Mesothelial cell of epicardium (in vitro differentiated cells): Measurements from ENCODE around the gene CAPN12. TPM values are rescaled to one million over a fixed set of nuclear protein-coding genes. Genes with fewer than 3 reads are reported as not detected.

Experiments used
- DNase-seq, 2 experiments: peaks; one replicate each; pipeline ENCODE4 v3.0.0; 2021; ENCODE audit warnings: low spot score in 2 of 2; ENCODE audit not compliant: unreplicated experiment in 2 of 2
- H3K27ac Mint-ChIP-seq: 2 replicates; pipeline ENCODE4 v1.8.0; 2021; ENCODE audit warnings: mixed read lengths
- H3K27me3 Mint-ChIP-seq: 2 replicates; pipeline ENCODE4 v1.8.0; 2021; ENCODE audit warnings: low read depth, mixed read lengths
- H3K36me3 Mint-ChIP-seq: 2 replicates; pipeline ENCODE4 v1.8.0; 2021; ENCODE audit warnings: mixed read lengths
- H3K4me1 Mint-ChIP-seq: 2 replicates; pipeline ENCODE4 v1.8.0; 2021; ENCODE audit warnings: mixed read lengths
- H3K4me3 Mint-ChIP-seq: 2 replicates; pipeline ENCODE4 v1.8.0; 2021; ENCODE audit warnings: mild to moderate bottlenecking, moderate library complexity, mixed read lengths
- H3K9me3 Mint-ChIP-seq: 2 replicates; pipeline ENCODE4 v1.8.0; 2021; ENCODE audit warnings: mixed read lengths
- total RNA-seq: library from RNA; stranded (reverse); gene quantifications from 3 replicates; pipeline ENCODE4 v1.2.1, GENCODE V29; 2021
- TF ChIP-seq, protein P1 (sequence below): fragments of 200-600 bp; sonication (generic); IDR thresholded peaks from one replicate; pipeline ENCODE4 v1.5.0; 2021; ENCODE audit warnings: antibody characterized with exemption; ENCODE audit not compliant: unreplicated experiment

Gene CAPN12
- total RNA-seq, 1 donor from 2014 or later, result 6.7 TPM

- Mint-ChIP-seq H3K4me3 (no peak overlapping the region), H3K36me3 (peaks cover 19% of the 10 kb centered on the region)
Measured at GRCh38 chr19:38710928-38711725, 33.1 kb downstream of the CAPN12 start.

DNA sequence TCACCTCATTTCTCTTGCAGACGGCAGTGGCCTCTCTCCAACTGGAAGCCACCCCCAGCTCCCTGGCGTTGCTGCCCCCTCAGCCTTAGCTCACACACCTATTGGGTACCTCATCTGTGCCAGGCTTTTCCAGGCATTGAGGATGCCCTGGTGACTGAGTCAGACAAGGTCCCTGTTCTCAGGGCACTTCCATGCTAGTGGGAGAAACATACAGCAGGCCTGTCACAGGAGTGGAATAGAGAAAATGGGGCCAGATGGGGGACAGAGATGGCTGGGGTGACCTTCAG, 33.9 kb downstream of the CAPN12 start:
- Mint-ChIP-seq H3K36me3 (peaks cover 24% of the 10 kb centered on the region), H3K27ac (peak overlapping the region; percentile 69), H3K4me1 (no peaks in the 10 kb centered on the region), H3K27me3 (no peaks in the 10 kb centered on the region), H3K4me3 (no peak overlapping the region), H3K9me3 (no peaks in the 10 kb centered on the region)
- TF ChIP-seq, protein P1, sequence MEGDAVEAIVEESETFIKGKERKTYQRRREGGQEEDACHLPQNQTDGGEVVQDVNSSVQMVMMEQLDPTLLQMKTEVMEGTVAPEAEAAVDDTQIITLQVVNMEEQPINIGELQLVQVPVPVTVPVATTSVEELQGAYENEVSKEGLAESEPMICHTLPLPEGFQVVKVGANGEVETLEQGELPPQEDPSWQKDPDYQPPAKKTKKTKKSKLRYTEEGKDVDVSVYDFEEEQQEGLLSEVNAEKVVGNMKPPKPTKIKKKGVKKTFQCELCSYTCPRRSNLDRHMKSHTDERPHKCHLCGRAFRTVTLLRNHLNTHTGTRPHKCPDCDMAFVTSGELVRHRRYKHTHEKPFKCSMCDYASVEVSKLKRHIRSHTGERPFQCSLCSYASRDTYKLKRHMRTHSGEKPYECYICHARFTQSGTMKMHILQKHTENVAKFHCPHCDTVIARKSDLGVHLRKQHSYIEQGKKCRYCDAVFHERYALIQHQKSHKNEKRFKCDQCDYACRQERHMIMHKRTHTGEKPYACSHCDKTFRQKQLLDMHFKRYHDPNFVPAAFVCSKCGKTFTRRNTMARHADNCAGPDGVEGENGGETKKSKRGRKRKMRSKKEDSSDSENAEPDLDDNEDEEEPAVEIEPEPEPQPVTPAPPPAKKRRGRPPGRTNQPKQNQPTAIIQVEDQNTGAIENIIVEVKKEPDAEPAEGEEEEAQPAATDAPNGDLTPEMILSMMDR, result no peak
- DNase-seq, result no peak

More at GRCh38 chr19:38710928-38711725, 33.1 kb downstream of the CAPN12 start:
- TF ChIP-seq, protein P1, result no peak
- Mint-ChIP-seq H3K27me3 (no peaks in the 10 kb centered on the region), H3K4me1 (no peaks in the 10 kb centered on the region), H3K9me3 (no peaks in the 10 kb centered on the region), H3K27ac (peak overlapping the region; percentile 69)
- DNase-seq, result no peak

DNA sequence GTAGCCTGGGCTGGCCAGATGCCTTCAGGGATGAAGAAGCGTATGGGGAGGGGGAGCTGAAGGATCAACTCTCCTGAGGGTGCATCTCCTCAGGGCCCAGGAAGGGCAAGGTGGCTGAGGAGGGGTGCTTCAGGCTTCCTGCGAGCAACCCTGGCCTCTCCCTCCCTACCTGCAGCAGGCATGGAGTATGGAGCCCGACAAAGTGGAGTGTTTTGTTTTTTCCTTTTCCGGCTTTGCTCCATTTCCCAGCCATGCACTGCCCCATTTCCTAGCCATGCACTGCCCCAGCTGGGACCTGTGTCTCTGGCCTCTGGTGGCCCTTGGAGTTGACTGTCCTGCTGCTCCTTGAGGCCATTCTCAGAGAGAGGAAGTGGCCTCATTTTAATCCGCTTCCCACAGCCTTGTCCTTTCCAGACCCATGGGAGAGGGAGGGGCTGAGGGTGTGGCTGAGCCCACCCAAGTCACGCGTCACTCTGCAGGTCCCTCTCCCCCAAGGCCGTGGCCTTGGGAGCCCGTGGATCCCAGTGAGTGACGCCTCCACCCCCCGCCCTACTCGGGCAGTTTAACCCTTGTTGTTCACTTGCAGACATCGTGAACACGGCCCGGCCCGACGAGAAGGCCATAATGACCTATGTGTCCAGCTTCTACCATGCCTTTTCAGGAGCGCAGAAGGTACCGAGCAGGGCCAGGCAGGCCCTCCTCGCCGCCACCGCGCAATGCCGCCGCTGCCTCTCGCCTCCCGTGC, 34.4 kb downstream of the CAPN12 start:
- peak overlapping the region; percentile 69 for H3K27ac Mint-ChIP-seq
- no peaks in the 10 kb centered on the region for H3K4me1 Mint-ChIP-seq
- H3K4me3 Mint-ChIP-seq, result no peak overlapping the region
- DNase-seq, result no peak
- no peaks in the 10 kb centered on the region for H3K9me3 Mint-ChIP-seq
- TF ChIP-seq, protein P1, result no peak
- peaks cover 24% of the 10 kb centered on the region for H3K36me3 Mint-ChIP-seq
- no peaks in the 10 kb centered on the region for H3K27me3 Mint-ChIP-seq

DNA sequence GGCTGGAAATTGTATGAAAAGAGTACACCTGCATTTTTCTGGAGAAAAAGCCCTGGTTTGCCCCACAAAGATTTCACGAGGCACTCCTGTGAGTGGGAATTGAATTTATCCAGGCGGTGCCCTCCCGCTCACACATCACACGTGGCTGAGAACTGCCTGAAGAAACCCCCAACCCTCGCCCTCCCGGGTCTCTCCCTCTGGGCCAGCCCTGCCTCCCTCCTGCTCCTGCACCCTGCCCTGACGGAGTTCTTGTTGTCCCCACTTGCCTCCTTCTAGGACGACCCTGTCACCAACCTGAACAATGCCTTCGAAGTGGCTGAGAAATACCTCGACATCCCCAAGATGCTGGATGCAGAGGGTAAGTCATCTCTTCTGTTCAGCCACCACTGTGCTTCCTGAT, 35.2 kb downstream of the CAPN12 start:
- Mint-ChIP-seq H3K4me3 (no peak overlapping the region), H3K4me1 (no peaks in the 10 kb centered on the region), H3K36me3 (peaks cover 27% of the 10 kb centered on the region), H3K27ac (no peak overlapping the region), H3K9me3 (no peaks in the 10 kb centered on the region), H3K27me3 (no peaks in the 10 kb centered on the region)
- DNase-seq, result no peak
- TF ChIP-seq, protein P1, result no peak

DNA sequence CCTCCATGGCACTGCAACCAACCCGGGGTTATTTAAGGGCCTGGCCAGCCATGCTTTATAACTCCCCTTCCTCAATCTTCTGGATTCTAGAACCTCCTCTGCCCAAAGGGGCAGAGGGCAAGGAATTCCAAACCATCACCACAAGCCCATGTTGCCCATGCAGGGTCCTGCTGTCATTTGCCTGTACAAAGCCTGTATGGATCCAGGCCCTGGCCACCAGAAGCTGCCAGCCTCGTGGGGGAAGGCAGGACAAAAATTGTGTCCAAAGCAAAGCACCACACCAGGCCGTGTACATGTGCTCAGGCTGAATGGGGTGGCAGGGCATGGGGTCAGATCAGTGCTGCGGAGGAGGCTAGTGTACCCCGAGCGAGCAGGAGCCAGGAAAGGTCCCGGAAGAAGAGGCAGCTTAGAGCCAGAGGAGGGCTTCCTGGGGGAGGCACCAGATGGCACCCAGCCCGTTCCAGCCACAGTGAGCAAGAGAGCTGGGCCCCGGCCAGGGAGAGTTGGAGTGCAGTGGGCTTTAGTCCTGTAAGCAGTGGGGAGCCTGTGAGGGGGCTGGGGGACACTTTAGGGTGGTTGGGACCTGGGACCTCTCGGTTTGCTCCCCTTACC, 35.8 kb downstream of the CAPN12 start:
- Mint-ChIP-seq H3K36me3 (peaks cover 33% of the 10 kb centered on the region), H3K4me3 (no peak overlapping the region), H3K27me3 (no peaks in the 10 kb centered on the region), H3K4me1 (no peaks in the 10 kb centered on the region), H3K9me3 (no peaks in the 10 kb centered on the region), H3K27ac (peak overlapping the region; percentile 39)
- DNase-seq, result no peak
- TF ChIP-seq, protein P1, result no peak
